Ovary (tissue), 3 donors: ENCODE results near the gene ATF3.
"Not testable (repeated sequence)": the region's sequence is repeated elsewhere in the genome, so short reads cannot be mapped to it uniquely, and the experiment has no call there.

ENCODE experiments used
- EP300 ChIP-seq: sonication (generic); formaldehyde crosslinking; IDR thresholded peaks from one replicate; pipeline ENCODE4 v1.6.1; 2017; ENCODE audit warnings: antibody characterized with exemption
- TF ChIP-seq, protein P1 (sequence below), 3 donors: fragments of 450-650 bp in 2 of 3; fragments of 200-600 bp in 1 of 3; IDR thresholded peaks; one replicate each; pipeline versions ENCODE4 v1.5.1 to v1.8.0; 2016 to 2022; ENCODE audit warnings: antibody characterized with exemption in 3 of 3, mild to moderate bottlenecking in 1 of 3
- donor health status: DM: no; HTN: no; CAD: no.

DNA sequence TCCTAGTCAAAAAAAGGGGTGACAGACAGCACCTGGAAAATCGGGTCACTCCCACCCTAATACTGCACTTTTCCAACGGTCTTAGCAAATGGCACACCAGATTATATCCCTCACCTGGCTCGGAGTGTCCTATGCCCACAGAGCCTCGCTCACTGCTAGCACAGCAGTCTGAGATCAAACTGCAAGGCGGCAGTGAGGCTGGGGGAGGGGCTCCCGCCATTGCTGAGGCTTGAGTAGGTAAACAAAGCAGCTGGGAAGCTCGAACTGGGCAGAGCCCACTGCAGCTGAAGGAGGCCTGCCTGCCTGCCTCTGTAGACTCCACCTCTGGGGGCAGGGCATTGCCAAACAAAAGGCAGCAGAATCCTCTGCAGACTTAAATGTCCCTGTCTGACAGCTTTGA is 49.7 kb downstream of the ATF3 start:
- TF ChIP-seq, protein P1, sequence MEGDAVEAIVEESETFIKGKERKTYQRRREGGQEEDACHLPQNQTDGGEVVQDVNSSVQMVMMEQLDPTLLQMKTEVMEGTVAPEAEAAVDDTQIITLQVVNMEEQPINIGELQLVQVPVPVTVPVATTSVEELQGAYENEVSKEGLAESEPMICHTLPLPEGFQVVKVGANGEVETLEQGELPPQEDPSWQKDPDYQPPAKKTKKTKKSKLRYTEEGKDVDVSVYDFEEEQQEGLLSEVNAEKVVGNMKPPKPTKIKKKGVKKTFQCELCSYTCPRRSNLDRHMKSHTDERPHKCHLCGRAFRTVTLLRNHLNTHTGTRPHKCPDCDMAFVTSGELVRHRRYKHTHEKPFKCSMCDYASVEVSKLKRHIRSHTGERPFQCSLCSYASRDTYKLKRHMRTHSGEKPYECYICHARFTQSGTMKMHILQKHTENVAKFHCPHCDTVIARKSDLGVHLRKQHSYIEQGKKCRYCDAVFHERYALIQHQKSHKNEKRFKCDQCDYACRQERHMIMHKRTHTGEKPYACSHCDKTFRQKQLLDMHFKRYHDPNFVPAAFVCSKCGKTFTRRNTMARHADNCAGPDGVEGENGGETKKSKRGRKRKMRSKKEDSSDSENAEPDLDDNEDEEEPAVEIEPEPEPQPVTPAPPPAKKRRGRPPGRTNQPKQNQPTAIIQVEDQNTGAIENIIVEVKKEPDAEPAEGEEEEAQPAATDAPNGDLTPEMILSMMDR (IDR thresholded peaks at IDR 0.05): not testable (repeated sequence)
- not testable (repeated sequence) for TF ChIP-seq EP300
